Chondrocyte (in vitro differentiated cells): ENCODE results near the gene PRTFDC1. TPM values are rescaled to one million over a fixed set of nuclear protein-coding genes. Genes with fewer than 3 reads are reported as not detected.
"Not testable (repeated sequence)": the region's sequence is repeated elsewhere in the genome, so short reads cannot be mapped to it uniquely, and the experiment has no call there.

Experiments used
- DNase-seq: peaks from one replicate; pipeline ENCODE4 v3.0.0; 2021; ENCODE audit warnings: mixed read lengths, low spot score
- H3K27ac Mint-ChIP-seq: one replicate; pipeline ENCODE4 v1.8.0; 2021; ENCODE audit warnings: mild to moderate bottlenecking, moderate library complexity, mixed read lengths; ENCODE audit not compliant: unreplicated experiment
- H3K27me3 Mint-ChIP-seq: 2 replicates; pipeline ENCODE4 v1.8.0; 2021; ENCODE audit warnings: low read depth, mixed read lengths
- H3K36me3 Mint-ChIP-seq: 2 replicates; pipeline ENCODE4 v1.8.0; 2021; ENCODE audit warnings: low read depth, mixed read lengths
- H3K4me1 Mint-ChIP-seq: 2 replicates; pipeline ENCODE4 v1.8.0; 2021; ENCODE audit warnings: low read depth, mild to moderate bottlenecking, mixed read lengths
- H3K4me3 Mint-ChIP-seq: one replicate; pipeline ENCODE4 v1.8.0; 2021; ENCODE audit warnings: mild to moderate bottlenecking, moderate library complexity, mixed read lengths; ENCODE audit not compliant: unreplicated experiment
- H3K9me3 Mint-ChIP-seq: 2 replicates; pipeline ENCODE4 v1.8.0; 2021; ENCODE audit warnings: low read depth, mixed read lengths
- total RNA-seq: library from RNA; stranded (reverse); gene quantifications from 3 replicates; pipeline ENCODE4 v1.2.1, GENCODE V29; 2021
- TF ChIP-seq, protein P1 (sequence below): fragments of 200-600 bp; sonication (generic); IDR thresholded peaks from 2 replicates; pipeline ENCODE4 v1.5.0; 2021; ENCODE audit warnings: antibody characterized with exemption, mild to moderate bottlenecking, moderate library complexity

Gene PRTFDC1
- total RNA-seq, 1 donor from 2014 or later, result 13.1 TPM

DNA sequence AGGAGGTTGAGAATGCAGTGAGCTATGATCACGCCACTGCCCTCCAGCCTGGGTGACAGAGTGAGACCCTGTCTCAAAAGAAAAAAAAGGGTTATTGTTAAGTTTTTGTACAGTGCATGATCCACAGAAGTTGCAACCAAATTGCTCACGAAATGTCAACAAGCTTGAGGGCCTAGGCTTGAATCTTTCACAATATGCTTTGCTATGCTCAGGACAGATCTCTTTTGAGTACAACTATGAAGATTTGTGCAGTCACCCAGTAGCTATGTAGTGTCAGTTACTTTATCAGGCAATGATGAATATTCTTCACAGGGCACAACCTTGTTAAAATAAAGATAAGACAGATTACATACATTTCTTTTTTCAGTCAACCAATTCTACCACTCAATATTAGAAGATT lies 109.2 kb downstream of the PRTFDC1 start:
- TF ChIP-seq, protein P1, sequence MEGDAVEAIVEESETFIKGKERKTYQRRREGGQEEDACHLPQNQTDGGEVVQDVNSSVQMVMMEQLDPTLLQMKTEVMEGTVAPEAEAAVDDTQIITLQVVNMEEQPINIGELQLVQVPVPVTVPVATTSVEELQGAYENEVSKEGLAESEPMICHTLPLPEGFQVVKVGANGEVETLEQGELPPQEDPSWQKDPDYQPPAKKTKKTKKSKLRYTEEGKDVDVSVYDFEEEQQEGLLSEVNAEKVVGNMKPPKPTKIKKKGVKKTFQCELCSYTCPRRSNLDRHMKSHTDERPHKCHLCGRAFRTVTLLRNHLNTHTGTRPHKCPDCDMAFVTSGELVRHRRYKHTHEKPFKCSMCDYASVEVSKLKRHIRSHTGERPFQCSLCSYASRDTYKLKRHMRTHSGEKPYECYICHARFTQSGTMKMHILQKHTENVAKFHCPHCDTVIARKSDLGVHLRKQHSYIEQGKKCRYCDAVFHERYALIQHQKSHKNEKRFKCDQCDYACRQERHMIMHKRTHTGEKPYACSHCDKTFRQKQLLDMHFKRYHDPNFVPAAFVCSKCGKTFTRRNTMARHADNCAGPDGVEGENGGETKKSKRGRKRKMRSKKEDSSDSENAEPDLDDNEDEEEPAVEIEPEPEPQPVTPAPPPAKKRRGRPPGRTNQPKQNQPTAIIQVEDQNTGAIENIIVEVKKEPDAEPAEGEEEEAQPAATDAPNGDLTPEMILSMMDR, result no peak
- Mint-ChIP-seq H3K4me3 (no peak overlapping the region), H3K36me3 (no peaks in the 10 kb centered on the region), H3K4me1 (peaks cover 15% of the 10 kb centered on the region), H3K9me3 (no peaks in the 10 kb centered on the region), H3K27me3 (no peaks in the 10 kb centered on the region), H3K27ac (no peak overlapping the region)
- DNase-seq, result no peak

- Mint-ChIP-seq H3K27me3 (no peaks in the 10 kb centered on the region), H3K27ac (no peak overlapping the region), H3K36me3 (no peaks in the 10 kb centered on the region), H3K4me3 (no peak overlapping the region), H3K9me3 (peaks cover 2% of the 10 kb centered on the region), H3K4me1 (peaks cover 11% of the 10 kb centered on the region)
- TF ChIP-seq, protein P1, result no peak
- DNase-seq, result no peak
Measured at GRCh38 chr10:24842856-24843255, 109.5 kb downstream of the PRTFDC1 start.

DNA sequence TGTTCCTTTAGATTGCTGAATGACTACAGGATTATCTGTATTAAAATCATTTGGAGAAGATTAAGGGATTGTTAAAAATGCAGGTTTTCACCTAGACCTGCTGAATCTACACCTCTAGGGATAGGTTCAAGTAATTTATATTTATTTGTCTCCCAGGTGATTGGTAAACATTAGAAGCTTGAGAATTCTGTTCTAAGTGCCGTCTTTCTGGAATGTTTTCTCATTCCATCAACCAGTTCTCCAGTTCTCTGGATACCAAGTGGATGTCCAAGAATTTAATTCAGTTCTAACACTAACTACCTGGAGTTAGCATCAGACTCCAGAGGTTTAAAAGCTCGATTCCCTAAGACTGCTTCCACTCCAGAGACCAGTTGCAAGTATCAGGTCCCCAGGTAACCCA lies 110.9 kb downstream of the PRTFDC1 start:
- Mint-ChIP-seq H3K9me3 (peaks cover 15% of the 10 kb centered on the region), H3K27me3 (no peaks in the 10 kb centered on the region), H3K27ac (no peak overlapping the region), H3K4me1 (no peaks in the 10 kb centered on the region), H3K4me3 (no peak overlapping the region), H3K36me3 (peaks cover 5% of the 10 kb centered on the region)
- no peak for DNase-seq
- TF ChIP-seq, protein P1, result no peak

DNA sequence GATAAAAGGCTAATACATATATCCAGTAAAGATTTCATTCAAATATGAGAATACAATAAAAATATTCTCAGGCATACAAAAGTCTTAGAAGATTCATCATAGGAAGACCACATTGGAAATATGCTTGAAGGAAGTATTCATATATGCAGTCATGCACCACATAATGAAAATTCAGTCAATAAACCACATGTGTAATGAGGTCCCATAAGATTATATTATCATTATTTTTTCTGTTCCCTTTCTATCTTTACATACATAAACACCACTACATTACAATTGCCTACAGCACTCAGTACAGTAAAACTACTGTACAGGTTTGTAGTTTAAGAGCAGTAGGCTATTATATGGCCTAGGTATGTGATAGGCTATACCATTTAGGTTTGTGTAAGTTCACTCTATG lies 111.6 kb downstream of the PRTFDC1 start:
- TF ChIP-seq, protein P1, result no peak
- Mint-ChIP-seq H3K4me3 (no peak overlapping the region), H3K36me3 (peaks cover 8% of the 10 kb centered on the region), H3K9me3 (peaks cover 22% of the 10 kb centered on the region), H3K27me3 (no peaks in the 10 kb centered on the region), H3K4me1 (no peaks in the 10 kb centered on the region), H3K27ac (no peak overlapping the region)
- DNase-seq, result no peak

DNA sequence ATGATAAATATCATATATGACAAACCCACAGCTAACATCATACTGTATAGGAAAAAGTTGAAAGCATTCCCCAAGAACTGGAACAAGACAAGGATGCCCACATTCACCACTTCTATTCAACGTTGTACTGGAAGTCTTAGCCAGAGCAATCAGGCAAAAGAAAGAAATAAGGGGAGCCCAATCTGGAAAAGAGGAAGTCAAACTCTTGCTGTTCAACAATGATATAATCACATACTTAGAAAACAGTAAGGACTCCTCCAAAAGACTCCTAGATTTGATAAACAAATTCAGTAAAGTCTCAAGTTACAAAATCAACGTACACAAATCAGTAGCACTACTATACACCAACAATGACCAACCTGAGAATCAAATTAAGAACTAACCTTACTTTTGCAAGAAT lies 114.6 kb downstream of the PRTFDC1 start:
- H3K36me3 Mint-ChIP-seq, DNase-seq, H3K27me3 Mint-ChIP-seq, H3K27ac Mint-ChIP-seq, H3K4me3 Mint-ChIP-seq, H3K4me1 Mint-ChIP-seq: not testable (repeated sequence)
- peaks cover 22% of the 10 kb centered on the region for H3K9me3 Mint-ChIP-seq

- Mint-ChIP-seq H3K4me3 (no peak overlapping the region), H3K36me3 (peaks cover 8% of the 10 kb centered on the region), H3K4me1 (peaks cover 7% of the 10 kb centered on the region), H3K27ac (no peak overlapping the region), H3K9me3 (peaks cover 22% of the 10 kb centered on the region), H3K27me3 (no peaks in the 10 kb centered on the region)
- DNase-seq, result no peak
- TF ChIP-seq, protein P1, result no peak
Measured at GRCh38 chr10:24834869-24835268, 117.5 kb downstream of the PRTFDC1 start.
